ENCODE results near the gene CADM1. TPM values are rescaled to one million over a fixed set of nuclear protein-coding genes. Genes with fewer than 3 reads are reported as not detected.

CADM1 gene
- polyA plus RNA-seq, 1 donor (not counting 4 experiments of a cell fraction or from before 2014, with no cell fraction given): 9.5 TPM

DNA sequence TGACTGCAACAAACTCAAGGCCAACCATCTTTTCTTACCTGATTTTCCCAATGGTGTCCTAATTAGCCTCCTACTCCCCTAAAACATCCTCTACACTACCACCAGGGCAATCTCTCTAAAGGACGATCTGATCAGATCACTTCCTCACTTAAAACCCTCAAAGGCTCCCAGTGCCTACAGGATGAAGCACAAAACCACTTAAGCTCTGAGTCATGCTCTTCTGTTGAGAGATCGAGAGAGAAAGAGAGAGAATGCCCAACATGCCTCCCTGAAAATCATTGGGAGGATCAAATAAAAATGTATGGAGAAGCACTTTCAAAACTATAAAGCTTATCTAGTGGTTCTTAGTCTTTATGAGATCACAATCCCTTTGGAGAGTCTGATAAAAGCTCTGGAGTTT lies 171.1 kb downstream of the CADM1 start:
- Histone ChIP-seq H3K9me3 (ENCODE audit: control insufficient read depth, low read depth, low read length) (no peaks in the 10 kb centered on the region), H3K9ac (ENCODE audit: control insufficient read depth, extremely low read depth, insufficient read depth, low read length) (no peak overlapping the region), H3K36me3 (ENCODE audit: control insufficient read depth in 2 of 2, extremely low read depth in 1 of 2, insufficient read depth in 2 of 2, low read length in 2 of 2) (no peaks in the 10 kb centered on the region), H3K27me3 (ENCODE audit: control insufficient read depth, extremely low read depth, insufficient read depth, low read length) (no peaks in the 10 kb centered on the region), H3K4me2 (ENCODE audit: control insufficient read depth, extremely low read depth, insufficient read depth, low read depth, low read length) (no peak overlapping the region), H3K4me1 (ENCODE audit: control insufficient read depth, extremely low read depth, insufficient read depth, low read length) (no peaks in the 10 kb centered on the region), H3K9me1 (ENCODE audit: control insufficient read depth, extremely low read depth, insufficient read depth, low read length) (no peaks in the 10 kb centered on the region), H3K27ac (ENCODE audit: control insufficient read depth, insufficient read depth, low read length) (no peak overlapping the region), H3K4me3 (ENCODE audit: control insufficient read depth in 2 of 3, extremely low read depth in 1 of 3, insufficient read depth in 2 of 3, low read depth in 1 of 3, low read length in 3 of 3) (no peak overlapping the region), H4K20me1 (ENCODE audit: control insufficient read depth, extremely low read depth, insufficient read depth, low read length) (no peaks in the 10 kb centered on the region), H3K79me2 (ENCODE audit: control insufficient read depth, insufficient read depth, low read length) (no peaks in the 10 kb centered on the region), H2AFZ (ENCODE audit: control insufficient read depth, low read length) (no peak overlapping the region)
- FAIRE-seq (no peak), DNase-seq (ENCODE audit: low read depth, low spot score) (no peak)
- no peak for TF ChIP-seq EZH2 (IDR thresholded peaks at IDR 0.05; ENCODE audit: low read length)
- dilution Hi-C loops (cut with MboI; ENCODE audit: extremely low pct_ligation_motif_present, low sequenced_read_pairs): no loop called here

DNA sequence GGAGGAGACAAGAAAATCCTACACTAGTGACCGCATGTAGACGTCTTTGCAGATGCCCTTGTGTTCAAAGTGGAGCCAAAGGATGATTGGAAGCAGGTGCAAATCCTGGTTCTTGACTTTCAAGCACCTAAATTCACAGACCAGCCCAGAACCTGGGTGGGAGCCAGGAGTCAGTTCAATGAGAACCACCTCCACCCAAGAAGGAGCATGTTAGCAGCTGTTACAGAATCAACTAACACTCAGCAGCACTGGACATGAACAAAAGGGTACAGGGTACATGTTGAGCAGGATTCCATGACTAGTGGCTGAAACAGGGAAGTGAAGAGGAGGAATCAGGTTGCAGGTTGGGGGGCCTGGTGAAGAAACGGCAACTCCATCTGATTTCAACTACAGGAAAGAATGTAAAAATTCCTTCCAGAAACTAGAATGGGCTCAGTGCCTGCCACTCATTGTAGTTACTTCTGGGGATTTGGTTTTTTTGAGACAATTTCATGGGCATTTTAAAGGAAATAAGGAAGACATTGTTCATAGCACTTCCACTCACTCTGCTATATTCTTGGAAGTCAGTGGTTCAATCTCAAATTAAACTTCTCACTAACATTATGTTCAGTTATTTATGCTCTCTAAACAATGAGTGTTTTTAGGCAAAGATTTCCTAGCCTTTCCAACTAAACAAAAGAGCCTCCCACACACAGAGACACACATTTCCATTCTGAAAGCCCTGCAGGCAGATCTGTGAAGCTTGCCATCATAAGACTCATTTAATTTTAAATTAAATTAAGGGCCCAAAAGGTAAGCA lies 173.3 kb downstream of the CADM1 start:
- Histone ChIP-seq H3K27me3 (ENCODE audit: control insufficient read depth, extremely low read depth, insufficient read depth, low read length) (no peaks in the 10 kb centered on the region), H3K4me1 (ENCODE audit: control insufficient read depth, extremely low read depth, insufficient read depth, low read length) (no peaks in the 10 kb centered on the region), H3K9me1 (ENCODE audit: control insufficient read depth, extremely low read depth, insufficient read depth, low read length) (no peaks in the 10 kb centered on the region), H3K27ac (ENCODE audit: control insufficient read depth, insufficient read depth, low read length) (no peak overlapping the region), H3K4me2 (ENCODE audit: control insufficient read depth, extremely low read depth, insufficient read depth, low read depth, low read length) (no peak overlapping the region), H4K20me1 (ENCODE audit: control insufficient read depth, extremely low read depth, insufficient read depth, low read length) (no peaks in the 10 kb centered on the region), H2AFZ (ENCODE audit: control insufficient read depth, low read length) (no peak overlapping the region), H3K9me3 (ENCODE audit: control insufficient read depth, low read depth, low read length) (no peaks in the 10 kb centered on the region), H3K79me2 (ENCODE audit: control insufficient read depth, insufficient read depth, low read length) (no peaks in the 10 kb centered on the region), H3K9ac (ENCODE audit: control insufficient read depth, extremely low read depth, insufficient read depth, low read length) (no peak overlapping the region), H3K4me3 (ENCODE audit: control insufficient read depth in 2 of 3, extremely low read depth in 1 of 3, insufficient read depth in 2 of 3, low read depth in 1 of 3, low read length in 3 of 3) (no peak overlapping the region), H3K36me3 (ENCODE audit: control insufficient read depth in 2 of 2, extremely low read depth in 1 of 2, insufficient read depth in 2 of 2, low read length in 2 of 2) (no peaks in the 10 kb centered on the region)
- FAIRE-seq (no peak), DNase-seq (ENCODE audit: low read depth, low spot score) (no peak)
- dilution Hi-C loops (cut with MboI; ENCODE audit: extremely low pct_ligation_motif_present, low sequenced_read_pairs): no loop called here
- TF ChIP-seq EZH2 (IDR thresholded peaks at IDR 0.05; ENCODE audit: low read length) (no peak), CTCF (optimal IDR thresholded peaks at IDR 0.05 in 1 of 3, IDR thresholded peaks at IDR 0.05 in 1 of 3, conservative IDR thresholded peaks at IDR 0.05 in 1 of 3; ENCODE audit: extremely low read depth in 1 of 3, insufficient read depth in 2 of 3, low read length in 3 of 3) (no peak)

All from keratinocyte (primary cell).